ENCODE data around the gene SDK1.

GRCh38 chr7:3321206-3321605, 20.2 kb downstream of the SDK1 start:
- no peak for TF ChIP-seq POLR2A (IDR thresholded peaks at IDR 0.05)
- TF ChIP-seq CTCF (IDR thresholded peaks at IDR 0.05): no peak
